Stomach smooth muscle (tissue), 2 donors: ENCODE data around the gene MSS51.

Experiments used
- H3K27ac ChIP-seq: one replicate; pipeline ENCODE4 v1.7.0; 2013; ENCODE audit warnings: mild to moderate bottlenecking, low read length, inconsistent platforms
- H3K27me3 ChIP-seq, 2 donors: one replicate each; pipeline ENCODE4 v1.7.0; 2013; ENCODE audit warnings: low read length in 2 of 2; ENCODE audit not compliant: insufficient read depth in 2 of 2, control insufficient read depth in 1 of 2
- H3K36me3 ChIP-seq, 2 donors: one replicate each; pipeline ENCODE4 v1.7.0; 2013; ENCODE audit warnings: low read length in 2 of 2; ENCODE audit not compliant: control insufficient read depth in 2 of 2, insufficient read depth in 2 of 2
- H3K4me1 ChIP-seq: one replicate; pipeline ENCODE4 v1.7.0; 2013; ENCODE audit warnings: low read length; ENCODE audit not compliant: control insufficient read depth, insufficient read depth
- H3K4me3 ChIP-seq, 2 donors: one replicate each; pipeline ENCODE4 v1.7.0; 2013; ENCODE audit warnings: low read length in 2 of 2
- H3K9ac ChIP-seq, 2 donors: one replicate each; pipeline ENCODE4 v1.7.0; 2013; ENCODE audit warnings: low read length in 2 of 2, mild to moderate bottlenecking in 1 of 2
- H3K9me3 ChIP-seq, 2 donors: one replicate each; pipeline ENCODE4 v1.7.0; 2013; ENCODE audit warnings: low read length in 2 of 2; ENCODE audit not compliant: control insufficient read depth in 2 of 2
- donor health status: healthy.
- donor health status: Pancreatic carcinoma.

Gene MSS51

GRCh38 chr10:73449113-73449512, 15.8 kb upstream of the MSS51 start:
- no peak overlapping the region for H3K27ac ChIP-seq
- H3K9ac ChIP-seq: no peak overlapping the region
- no peaks in the 10 kb centered on the region for H3K4me1 ChIP-seq
- no peaks in the 10 kb centered on the region for H3K27me3 ChIP-seq
- peaks cover 8 to 15% of the 10 kb centered on the region in 2 donors for H3K36me3 ChIP-seq
- H3K4me3 ChIP-seq: no peak overlapping the region
- H3K9me3 ChIP-seq: no peaks in the 10 kb centered on the region

- H3K9ac ChIP-seq: no peak overlapping the region
- no peak overlapping the region for H3K4me3 ChIP-seq
- H3K27ac ChIP-seq: no peak overlapping the region
- H3K4me1 ChIP-seq: no peaks in the 10 kb centered on the region
- peaks cover 8 to 18% of the 10 kb centered on the region in 2 donors for H3K36me3 ChIP-seq
- H3K9me3 ChIP-seq: no peaks in the 10 kb centered on the region
- no peaks in the 10 kb centered on the region for H3K27me3 ChIP-seq
These were observed 15.0 kb upstream of the MSS51 start for GRCh38 chr10:73448384-73448783.

GRCh38 chr10:73446926-73447325, 13.6 kb upstream of the MSS51 start:
- H3K9me3 ChIP-seq: no peaks in the 10 kb centered on the region
- H3K36me3 ChIP-seq: peaks cover 8 to 15% of the 10 kb centered on the region in 2 donors
- H3K4me1 ChIP-seq: no peaks in the 10 kb centered on the region
- H3K27ac ChIP-seq: no peak overlapping the region
- no peak overlapping the region for H3K4me3 ChIP-seq
- no peaks in the 10 kb centered on the region for H3K27me3 ChIP-seq
- H3K9ac ChIP-seq: no peak overlapping the region

GRCh38 chr10:73444457-73444856, 11.1 kb upstream of the MSS51 start:
- Histone ChIP-seq H3K4me1 (no peaks in the 10 kb centered on the region), H3K27me3 (no peaks in the 10 kb centered on the region), H3K9ac (no peak overlapping the region), H3K4me3 (no peak overlapping the region), H3K27ac (no peak overlapping the region), H3K9me3 (no peaks in the 10 kb centered on the region), H3K36me3 (peaks cover 8 to 22% of the 10 kb centered on the region in 2 donors)

GRCh38 chr10:73439605-73440312, 6.4 kb upstream of the MSS51 start:
- H3K36me3 ChIP-seq: peaks cover 18 to 28% of the 10 kb centered on the region in 2 donors
- no peaks in the 10 kb centered on the region for H3K9me3 ChIP-seq
- H3K9ac ChIP-seq: no peak overlapping the region
- no peaks in the 10 kb centered on the region for H3K4me1 ChIP-seq
- H3K4me3 ChIP-seq: no peak overlapping the region
- H3K27ac ChIP-seq: no peak overlapping the region
- no peaks in the 10 kb centered on the region for H3K27me3 ChIP-seq

- no peaks in the 10 kb centered on the region for H3K4me1 ChIP-seq
- no peaks in the 10 kb centered on the region for H3K27me3 ChIP-seq
- H3K27ac ChIP-seq: no peak overlapping the region
- H3K9me3 ChIP-seq: no peaks in the 10 kb centered on the region
- H3K4me3 ChIP-seq: no peak overlapping the region
- H3K9ac ChIP-seq: no peak overlapping the region
- peaks cover 13 to 21% of the 10 kb centered on the region in 2 donors for H3K36me3 ChIP-seq
These were observed 5.7 kb upstream of the MSS51 start for GRCh38 chr10:73439055-73439454.

- Histone ChIP-seq H3K9me3 (no peaks in the 10 kb centered on the region), H3K9ac (no peak overlapping the region), H3K27ac (no peak overlapping the region), H3K4me1 (no peaks in the 10 kb centered on the region), H3K4me3 (no peak overlapping the region), H3K27me3 (no peaks in the 10 kb centered on the region), H3K36me3 (peaks cover 18 to 20% of the 10 kb centered on the region in 2 donors)
These were observed 469 bp downstream of the MSS51 start for GRCh38 chr10:73432646-73433537.

- H3K4me3 ChIP-seq: no peak overlapping the region
- no peak overlapping the region for H3K9ac ChIP-seq
- no peaks in the 10 kb centered on the region for H3K4me1 ChIP-seq
- no peaks in the 10 kb centered on the region for H3K27me3 ChIP-seq
- H3K27ac ChIP-seq: no peak overlapping the region
- no peaks in the 10 kb centered on the region for H3K9me3 ChIP-seq
- H3K36me3 ChIP-seq: peaks cover 34 to 44% of the 10 kb centered on the region in 2 donors
These were observed 7.0 kb downstream of the MSS51 start for GRCh38 chr10:73426318-73426717.

GRCh38 chr10:73424478-73424877, 8.9 kb downstream of the MSS51 start:
- Histone ChIP-seq H3K36me3 (peaks cover 34 to 44% of the 10 kb centered on the region in 2 donors), H3K4me1 (no peaks in the 10 kb centered on the region), H3K27ac (no peak overlapping the region), H3K27me3 (no peaks in the 10 kb centered on the region), H3K9me3 (no peaks in the 10 kb centered on the region), H3K9ac (no peak overlapping the region), H3K4me3 (no peak overlapping the region)

- no peak overlapping the region for H3K27ac ChIP-seq
- H3K4me1 ChIP-seq: no peaks in the 10 kb centered on the region
- no peaks in the 10 kb centered on the region for H3K9me3 ChIP-seq
- peaks cover 34 to 44% of the 10 kb centered on the region in 2 donors for H3K36me3 ChIP-seq
- H3K27me3 ChIP-seq: no peaks in the 10 kb centered on the region
- no peak overlapping the region for H3K4me3 ChIP-seq
- H3K9ac ChIP-seq: no peak overlapping the region
These were observed 10.1 kb downstream of the MSS51 start for GRCh38 chr10:73423309-73423708.

- Histone ChIP-seq H3K4me3 (no peak overlapping the region), H3K4me1 (peaks cover 15% of the 10 kb centered on the region), H3K9ac (no peak overlapping the region), H3K36me3 (no peaks in the 10 kb centered on the region), H3K27me3 (no peaks in the 10 kb centered on the region), H3K9me3 (no peaks in the 10 kb centered on the region), H3K27ac (no peak overlapping the region)
These were observed 16.8 kb downstream of the MSS51 start for GRCh38 chr10:73416571-73416970.
